Umbilical cord (tissue), 2 donors: ENCODE results near the gene TMED4. TPM values are rescaled to one million over a fixed set of nuclear protein-coding genes. Genes with fewer than 3 reads are reported as not detected.

Source experiments
- DNase-seq: peaks from one replicate; pipeline ENCODE4 v3.0.0-alpha.2; 2015; ENCODE audit warnings: low spot score
- total RNA-seq: library from RNA; depleted of rRNA; stranded (reverse); fragments of >200 nt; gene quantifications from one replicate; pipeline ENCODE4 v1.2.3, GENCODE V29; 2014; ENCODE audit warnings: low replicate concordance; ENCODE audit not compliant: insufficient read depth

Gene TMED4
- total RNA-seq, 1 donor from 2014 or later, result 84.7 TPM

DNA sequence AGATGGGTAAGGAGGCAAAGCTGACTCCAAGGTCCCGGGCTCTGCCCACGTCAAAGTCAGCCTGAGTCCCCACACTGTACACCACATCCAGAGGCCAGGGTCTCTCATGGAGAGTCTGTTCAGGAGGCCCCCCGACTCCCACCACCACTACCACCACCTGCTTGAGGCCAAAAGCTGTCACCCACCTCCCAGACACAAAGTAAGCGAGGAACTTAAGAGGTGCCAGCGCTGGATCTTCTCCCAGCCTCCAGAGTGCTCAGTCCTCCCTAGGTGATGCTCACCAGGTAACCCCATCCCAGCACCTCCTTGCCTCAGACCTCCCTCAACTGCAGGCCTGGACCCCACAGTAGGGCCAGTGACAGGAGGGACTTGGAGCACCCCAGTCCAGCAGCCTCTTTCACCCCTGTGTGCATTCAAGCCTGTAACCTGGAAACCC is 41.4 kb downstream of the TMED4 start:
- DNase-seq, result no peak

GRCh38 chr7:44539669-44540506 is 42.1 kb downstream of the TMED4 start:
- no peak for DNase-seq

GRCh38 chr7:44538798-44539668 is 43.0 kb downstream of the TMED4 start:
- no peak for DNase-seq

- no peak for DNase-seq
Observed at GRCh38 chr7:44538093-44538797, 43.8 kb downstream of the TMED4 start.

GRCh38 chr7:44537442-44537841 is 44.6 kb downstream of the TMED4 start:
- no peak for DNase-seq

DNA sequence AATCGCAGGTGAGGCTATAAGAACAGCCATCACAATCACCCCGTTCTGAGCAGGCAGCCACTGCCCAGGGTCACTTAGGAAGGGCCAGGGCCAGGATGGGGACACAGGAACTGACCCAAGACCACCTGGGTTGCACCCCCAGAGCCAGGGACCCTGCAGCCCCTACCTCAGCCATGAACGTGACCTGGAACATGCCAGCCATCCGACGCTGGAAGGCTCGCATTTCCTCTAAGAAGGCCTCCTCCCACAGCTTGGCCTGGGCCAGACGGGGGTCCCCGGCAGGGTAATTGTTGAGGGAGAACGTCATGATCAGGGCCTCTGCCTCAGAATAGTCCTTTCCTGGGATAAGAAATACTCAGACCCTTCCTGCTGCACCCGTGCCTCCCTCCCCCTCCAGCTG is 45.9 kb downstream of the TMED4 start:
- DNase-seq, result no peak

GRCh38 chr7:44535348-44536064 is 46.5 kb downstream of the TMED4 start:
- no peak for DNase-seq

GRCh38 chr7:44534501-44534900 is 47.5 kb downstream of the TMED4 start:
- DNase-seq, result no peak

DNA sequence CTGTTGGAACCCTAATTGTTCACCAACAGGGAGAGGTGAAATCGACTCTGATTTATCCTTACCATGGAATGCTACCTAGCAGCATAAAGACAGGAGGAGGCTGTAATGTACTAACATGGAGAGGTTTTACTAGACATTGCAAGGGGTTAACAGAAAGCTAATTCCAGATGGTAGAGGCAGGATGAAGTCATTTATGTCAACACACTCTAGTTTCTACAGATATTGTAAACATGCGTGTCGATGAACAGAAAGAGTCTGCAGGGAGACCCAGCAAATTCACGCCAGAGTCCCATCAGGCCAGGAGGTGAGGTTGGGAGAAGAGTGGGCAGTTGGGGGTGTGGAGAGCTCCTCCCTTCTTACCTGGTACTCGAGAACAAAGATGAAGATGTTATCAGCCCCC is 47.9 kb downstream of the TMED4 start:
- DNase-seq, result no peak

DNA sequence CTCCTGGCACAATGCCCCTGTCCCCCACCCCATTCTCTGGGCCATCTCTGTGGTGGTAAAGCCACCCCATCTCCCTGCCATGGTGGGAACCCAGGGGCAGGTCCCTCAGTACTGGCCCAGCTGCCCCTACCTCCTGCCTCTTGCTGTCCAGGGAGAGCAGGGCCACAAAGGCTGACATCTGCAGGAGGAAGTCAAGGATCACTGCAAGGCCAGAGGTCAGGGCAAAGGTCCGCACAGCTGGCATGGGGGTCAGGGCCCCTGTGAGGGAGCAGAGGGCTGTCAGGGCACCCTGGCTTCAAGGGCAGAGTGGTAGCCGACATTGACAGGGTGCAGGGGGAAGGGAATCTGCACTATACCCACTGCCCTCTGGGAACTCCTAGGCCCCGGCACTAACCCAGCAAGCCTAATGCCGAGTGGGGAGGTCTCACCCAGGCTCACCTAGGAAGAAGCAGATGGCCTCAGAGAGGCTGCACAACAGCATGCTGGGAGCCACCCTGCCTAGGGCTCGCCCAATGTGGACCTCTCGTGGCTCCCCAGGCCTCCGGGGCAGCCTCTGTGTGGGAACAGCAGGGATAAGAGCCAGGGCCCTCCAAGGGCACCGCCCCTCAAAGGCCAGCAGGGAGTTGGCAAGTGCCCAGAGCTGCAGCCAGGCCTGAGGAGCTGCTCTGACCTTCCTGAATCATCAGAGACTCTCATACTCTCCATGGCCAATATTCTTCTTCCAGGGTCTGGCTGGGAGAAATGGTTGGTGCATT is 48.6 kb downstream of the TMED4 start:
- DNase-seq, result no peak

- no peak for DNase-seq
Observed at GRCh38 chr7:44531421-44532380, 50.3 kb downstream of the TMED4 start.

DNA sequence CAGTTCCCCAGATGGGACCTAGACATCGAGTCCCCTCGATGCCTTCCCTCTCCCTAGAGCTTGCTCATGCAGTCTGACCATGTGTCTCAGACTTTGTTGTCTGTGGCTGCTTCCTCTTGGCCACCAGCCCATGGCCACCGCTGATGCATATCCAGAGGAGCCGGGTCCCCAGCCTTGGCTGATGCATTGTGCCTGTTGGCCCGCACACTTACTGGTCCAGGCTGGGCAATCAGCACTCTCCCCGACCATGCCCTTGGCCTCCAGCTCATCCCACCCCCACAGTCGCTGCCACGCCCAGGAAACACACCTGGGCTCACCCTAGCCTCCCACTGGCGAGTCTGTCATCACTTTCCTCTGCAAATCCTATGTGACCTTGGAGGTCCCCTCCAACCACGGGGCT is 51.0 kb downstream of the TMED4 start:
- no peak for DNase-seq

Other genes starting within 250 kb of the TMED4 start
- 51.8 TPM for gene NUDCD3, start 91.6 kb downstream of the TMED4 start, total RNA-seq
- 0.48 TPM for gene NPC1L1, start 40.9 kb downstream of the TMED4 start, total RNA-seq
- 28.4 TPM for gene DDX56, start 8.3 kb downstream of the TMED4 start, total RNA-seq
- gene OGDH, start 24.4 kb upstream of the TMED4 start, total RNA-seq, result 33.9 TPM
- gene ZMIZ2, start 166.6 kb upstream of the TMED4 start, total RNA-seq, result 12.8 TPM
- 1,749 TPM for gene PPIA, start 214.4 kb upstream of the TMED4 start, total RNA-seq